Measurements from ENCODE around the gene FAM78A. TPM values are rescaled to one million over a fixed set of nuclear protein-coding genes. Genes with fewer than 3 reads are reported as not detected.

Gene FAM78A
- total RNA-seq, 1 experiment from 2014 or later, result 3.4 TPM

- no peak for TF ChIP-seq ZBTB33 (IDR thresholded peaks at IDR 0.05; ENCODE audit: extremely low read depth, insufficient replicate concordance, low read length)
These were observed 57.9 kb downstream of the FAM78A start (continued) for GRCh38 chr9:131218370-131218769.

- no peaks in the 10 kb centered on the region for H3K27me3 ChIP-seq (ENCODE audit: insufficient read depth, low read length)
- no peak overlapping the region for H3K9ac ChIP-seq (ENCODE audit: low read length)
- ATAC-seq (no peak), DNase-seq (ENCODE audit: low read depth, low spot score) (no peak)
- no peak overlapping the region for H3K4me3 ChIP-seq (replicated peaks in 1 of 2; ENCODE audit: low read depth in 1 of 2, low read length in 2 of 2)
- H4K20me1 ChIP-seq (ENCODE audit: insufficient read depth), result no peaks in the 10 kb centered on the region
- BruUV-seq (replicated peaks), result no TSS peak
- H3K4me1 ChIP-seq (ENCODE audit: control insufficient read depth in 1 of 2, insufficient read depth in 2 of 2, low read length in 2 of 2), result no peaks in the 10 kb centered on the region
- intact Hi-C loops (cut with micrococcal nuclease), result no loop called here
- RAD21 ChIA-PET (ENCODE audit: low non-redundant PET in 1 of 2, low total read pairs in 2 of 2, uncharacterized antibody in 2 of 2, unreplicated experiment in 2 of 2), result no interaction called here
- POLR2A ChIA-PET, result no interaction called here
- peaks cover 4 to 16% of the 10 kb centered on the region in 2 experiments; a peak in 3 of 4 replicates for H3K36me3 ChIP-seq (ENCODE audit: control insufficient read depth in 1 of 2, insufficient read depth in 2 of 2, low read length in 2 of 2)
- H2AFZ ChIP-seq (ENCODE audit: low read depth, low read length, poor library complexity, severe bottlenecking), result no peak overlapping the region
- H3K27ac ChIP-seq (ENCODE audit: low read depth, low read length), result no peak overlapping the region
- H3K79me2 ChIP-seq (ENCODE audit: insufficient read depth, low read length), result no peaks in the 10 kb centered on the region
- TF ChIP-seq MAX (IDR thresholded peaks at IDR 0.05) (no peak), ZFX (IDR thresholded peaks at IDR 0.05) (no peak), CBX3 (IDR thresholded peaks at IDR 0.05; ENCODE audit: low read depth) (no peak), ZNF274 (IDR thresholded peaks at IDR 0.05; ENCODE audit: low read depth, low read length) (no peak), EZH2 (IDR thresholded peaks at IDR 0.05) (no peak), SRF (IDR thresholded peaks at IDR 0.05; ENCODE audit: low read depth) (no peak), SP1 (IDR thresholded peaks at IDR 0.05; ENCODE audit: low read depth) (no peak), ATF3 (IDR thresholded peaks at IDR 0.05) (no peak), JUND (IDR thresholded peaks at IDR 0.05) (no peak)
- CTCF ChIA-PET, result no interaction called here
- no peaks in the 10 kb centered on the region for H3K9me2 ChIP-seq (ENCODE audit: insufficient read depth)
- no peaks in the 10 kb centered on the region for H3K9me3 ChIP-seq (ENCODE audit: control insufficient read depth in 1 of 2, insufficient read depth in 1 of 2, low read depth in 1 of 2, low read length in 2 of 2)
- H3K4me2 ChIP-seq (ENCODE audit: low read length), result no peak overlapping the region
These were observed 58.8 kb downstream of the FAM78A start for GRCh38 chr9:131217331-131218031.

All from HCT116 (cell line).